AG09319 (cell line): ENCODE results near the gene NSUN4.

Experiments
- DNase-seq: peaks from one replicate; pipeline ENCODE4 v3.0.0-alpha.2; 2010; ENCODE audit warnings: low read depth; ENCODE audit errors: extremely low read depth
- TF ChIP-seq, protein P1 (sequence below): IDR thresholded peaks from 2 replicates; pipeline ENCODE4 v1.5.1; 2011; ENCODE audit warnings: low read depth, mild to moderate bottlenecking, inconsistent platforms, low read length, moderate library complexity

The NSUN4 gene

DNA sequence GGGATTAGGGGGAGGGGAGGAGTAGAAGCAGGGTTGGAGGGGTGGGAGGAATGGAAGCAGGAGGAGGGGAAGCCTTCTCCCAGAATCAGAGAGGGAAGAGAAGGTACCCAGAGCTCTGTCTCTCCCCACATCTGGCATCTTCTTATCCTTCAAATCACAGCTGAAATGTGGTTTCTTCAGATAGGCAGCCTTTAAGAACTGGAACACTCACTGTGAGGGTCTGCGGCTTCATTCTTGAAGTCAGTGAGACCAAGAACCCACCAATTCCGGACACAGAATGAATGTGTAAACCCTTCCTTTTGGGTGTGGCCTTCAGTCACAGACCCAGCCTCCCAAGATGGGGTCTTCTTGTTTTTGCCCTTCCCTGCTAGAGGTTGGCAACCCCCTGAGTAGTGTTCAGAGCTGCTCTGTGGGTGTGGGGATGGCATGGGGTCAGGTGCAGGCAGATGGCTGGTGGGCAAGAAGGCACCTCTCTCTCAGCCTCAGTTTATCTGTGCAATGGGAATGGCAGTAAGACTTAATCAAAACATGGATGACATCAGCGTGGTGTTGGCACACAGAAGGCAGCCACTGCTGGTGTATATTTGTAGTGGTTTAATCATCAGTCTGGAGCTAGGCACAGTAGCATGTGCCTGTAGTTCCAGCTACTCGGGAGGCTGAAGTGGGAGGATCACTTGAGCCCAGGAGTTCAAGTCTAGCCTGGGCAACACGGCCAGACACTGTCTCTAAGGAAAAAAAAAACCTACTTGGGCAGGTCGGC is 60.7 kb downstream of the NSUN4 start:
- no peak for DNase-seq

DNA sequence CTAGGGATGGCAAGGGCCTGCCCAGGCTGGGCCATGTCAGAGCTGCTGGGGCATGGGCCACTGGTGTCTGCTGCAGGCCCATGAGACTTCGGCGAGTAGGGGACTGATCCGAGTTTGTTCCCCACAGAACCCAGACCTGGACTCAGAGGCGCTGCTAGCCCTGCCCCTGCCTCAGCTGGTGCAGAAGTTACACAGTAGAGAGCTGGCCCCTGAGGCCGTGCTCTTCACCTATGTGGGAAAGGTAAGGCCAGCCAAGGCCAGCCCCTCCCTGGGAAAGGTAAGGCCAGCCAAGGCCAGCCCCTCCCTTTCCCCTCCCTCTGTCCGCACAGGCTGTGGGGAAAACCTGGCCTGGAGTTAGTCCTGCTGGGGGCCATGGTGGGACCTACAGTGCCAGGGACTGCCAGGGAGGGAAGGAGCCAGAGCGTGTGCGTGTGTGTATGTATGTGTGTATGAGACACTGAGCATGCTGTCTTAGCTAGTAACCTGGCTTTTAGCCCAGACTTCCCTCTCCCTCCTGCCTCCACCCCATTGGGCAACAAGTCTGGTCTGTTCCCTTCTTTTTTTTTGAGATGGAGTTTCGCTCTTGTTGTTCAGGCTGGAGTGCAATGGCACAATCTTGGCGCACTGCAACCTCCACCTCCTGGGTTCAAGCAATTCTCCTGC is 61.5 kb downstream of the NSUN4 start:
- peak; percentile 92 for DNase-seq
- TF ChIP-seq, protein P1, sequence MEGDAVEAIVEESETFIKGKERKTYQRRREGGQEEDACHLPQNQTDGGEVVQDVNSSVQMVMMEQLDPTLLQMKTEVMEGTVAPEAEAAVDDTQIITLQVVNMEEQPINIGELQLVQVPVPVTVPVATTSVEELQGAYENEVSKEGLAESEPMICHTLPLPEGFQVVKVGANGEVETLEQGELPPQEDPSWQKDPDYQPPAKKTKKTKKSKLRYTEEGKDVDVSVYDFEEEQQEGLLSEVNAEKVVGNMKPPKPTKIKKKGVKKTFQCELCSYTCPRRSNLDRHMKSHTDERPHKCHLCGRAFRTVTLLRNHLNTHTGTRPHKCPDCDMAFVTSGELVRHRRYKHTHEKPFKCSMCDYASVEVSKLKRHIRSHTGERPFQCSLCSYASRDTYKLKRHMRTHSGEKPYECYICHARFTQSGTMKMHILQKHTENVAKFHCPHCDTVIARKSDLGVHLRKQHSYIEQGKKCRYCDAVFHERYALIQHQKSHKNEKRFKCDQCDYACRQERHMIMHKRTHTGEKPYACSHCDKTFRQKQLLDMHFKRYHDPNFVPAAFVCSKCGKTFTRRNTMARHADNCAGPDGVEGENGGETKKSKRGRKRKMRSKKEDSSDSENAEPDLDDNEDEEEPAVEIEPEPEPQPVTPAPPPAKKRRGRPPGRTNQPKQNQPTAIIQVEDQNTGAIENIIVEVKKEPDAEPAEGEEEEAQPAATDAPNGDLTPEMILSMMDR = no peak

More for the DNA sequence above, 60.7 kb downstream of the NSUN4 start:
- TF ChIP-seq, protein P1 = no peak

DNA sequence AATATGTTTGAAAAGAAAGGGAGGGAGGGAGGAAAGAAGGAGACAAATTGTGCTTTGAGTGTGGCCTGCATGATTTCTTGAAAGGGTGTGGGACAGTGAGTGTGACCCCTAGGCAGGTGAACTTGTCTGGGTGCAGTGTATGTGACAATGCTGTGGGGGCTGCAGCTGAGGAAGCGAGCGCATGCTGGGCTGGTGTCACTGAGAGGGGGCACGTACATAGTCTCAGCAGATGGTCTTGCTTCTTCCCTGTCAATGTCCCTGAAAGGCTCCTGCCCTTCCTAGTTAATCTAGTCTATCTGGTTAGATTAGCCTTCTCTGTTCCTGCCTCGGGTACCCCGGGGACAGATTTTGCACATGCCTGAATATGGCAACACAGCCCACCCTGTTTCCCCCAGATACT is 63.3 kb downstream of the NSUN4 start:
- no peak for DNase-seq

DNA sequence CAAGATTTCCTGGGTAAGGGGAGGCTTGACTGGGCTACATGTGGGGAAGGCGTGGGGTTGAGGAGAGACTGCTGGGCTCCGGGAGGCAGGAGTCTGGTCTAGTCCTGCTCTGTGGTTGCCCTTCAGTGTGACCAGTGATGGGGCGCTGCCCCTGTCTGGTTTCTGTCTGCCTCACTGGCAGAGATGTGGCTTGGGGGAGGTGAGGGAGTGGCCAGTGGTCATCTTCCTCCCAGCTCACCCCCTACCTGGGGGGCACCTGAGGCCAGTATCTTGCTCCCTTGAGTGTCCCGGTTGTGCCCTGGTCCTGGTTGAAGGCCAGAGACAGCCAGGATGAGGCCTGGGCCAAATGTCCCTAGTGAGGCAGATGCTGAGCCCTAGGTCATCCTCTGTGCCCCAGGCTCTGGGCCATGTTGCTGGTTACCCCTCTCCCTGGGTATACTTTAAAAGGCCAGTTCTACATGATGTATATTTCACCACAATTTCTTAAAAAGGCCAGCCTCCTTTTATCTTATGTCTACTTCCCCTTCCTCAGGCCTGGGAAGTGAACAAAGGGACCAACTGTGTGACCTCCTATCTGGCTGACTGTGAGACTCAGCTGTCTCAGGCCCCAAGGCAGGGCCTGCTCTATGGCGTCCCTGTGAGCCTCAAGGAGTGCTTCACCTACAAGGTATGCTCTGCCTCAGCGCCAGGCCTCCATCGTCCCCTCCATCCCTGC is 64.0 kb downstream of the NSUN4 start:
- TF ChIP-seq, protein P1 = no peak
- DNase-seq = no peak

More for the DNA sequence above, 63.3 kb downstream of the NSUN4 start:
- TF ChIP-seq, protein P1 = no peak

DNA sequence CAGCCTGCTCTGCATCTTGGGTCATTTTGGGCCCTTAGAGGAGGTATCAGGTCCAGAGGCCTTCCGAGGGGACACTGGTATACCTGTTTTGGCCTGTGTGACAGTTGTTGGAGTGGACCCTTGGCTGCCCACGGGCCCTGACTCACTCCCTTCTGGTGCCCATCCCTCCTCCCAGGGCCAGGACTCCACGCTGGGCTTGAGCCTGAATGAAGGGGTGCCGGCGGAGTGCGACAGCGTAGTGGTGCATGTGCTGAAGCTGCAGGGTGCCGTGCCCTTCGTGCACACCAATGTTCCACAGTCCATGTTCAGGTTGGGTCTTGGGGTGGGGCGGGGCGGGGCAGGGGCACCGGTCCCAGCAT is 64.6 kb downstream of the NSUN4 start:
- TF ChIP-seq, protein P1 = no peak

DNA sequence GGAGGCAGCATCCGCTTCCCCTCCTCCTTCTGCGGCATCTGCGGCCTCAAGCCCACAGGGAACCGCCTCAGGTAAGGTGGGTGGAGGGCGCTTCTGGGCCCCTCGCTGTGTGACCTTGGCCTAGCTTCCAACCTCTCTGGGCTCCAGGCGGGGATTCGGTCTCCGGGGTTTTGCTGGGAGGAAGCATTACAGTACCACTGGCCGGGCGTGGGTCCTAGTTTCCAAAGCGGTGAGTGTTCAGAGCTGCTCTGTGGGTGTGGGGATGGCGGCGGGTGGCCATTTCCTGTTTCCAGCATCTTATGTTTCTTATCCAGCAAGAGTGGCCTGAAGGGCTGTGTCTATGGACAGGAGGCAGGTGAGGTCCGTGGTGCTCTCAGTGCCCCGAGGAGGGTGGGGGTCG is 65.1 kb downstream of the NSUN4 start:
- DNase-seq = no peak
- TF ChIP-seq, protein P1 = no peak

More for the DNA sequence above, 64.6 kb downstream of the NSUN4 start:
- DNase-seq = no peak
